GM12801 (cell line): ENCODE measurements around the gene AATF.

Source experiments
- TF ChIP-seq, protein P1 (sequence below): IDR thresholded peaks from one replicate; pipeline ENCODE4 v1.5.1; 2011; ENCODE audit warnings: control low read depth; ENCODE audit not compliant: insufficient read length; ENCODE audit errors: extremely low read depth

Gene AATF

DNA sequence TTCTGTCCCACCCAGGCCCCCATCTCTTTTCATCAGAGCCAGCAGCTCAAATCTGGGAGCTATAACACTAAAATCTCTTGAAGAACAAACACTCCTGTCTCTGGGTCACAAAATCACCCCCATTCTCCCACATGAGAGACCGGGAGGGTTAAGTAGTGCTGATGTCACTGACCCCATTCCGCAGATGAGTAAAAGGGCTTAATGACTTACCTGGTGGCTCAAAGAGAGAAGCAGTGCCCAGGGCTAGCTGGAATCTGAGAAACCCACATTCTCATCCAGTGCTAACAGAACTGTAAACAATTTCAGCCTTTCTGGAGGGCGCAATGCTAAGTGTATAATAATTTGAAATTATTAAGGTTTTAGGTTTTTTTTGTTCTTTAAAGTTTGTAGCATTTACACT lies 37.8 kb upstream of the AATF start:
- TF ChIP-seq, protein P1, sequence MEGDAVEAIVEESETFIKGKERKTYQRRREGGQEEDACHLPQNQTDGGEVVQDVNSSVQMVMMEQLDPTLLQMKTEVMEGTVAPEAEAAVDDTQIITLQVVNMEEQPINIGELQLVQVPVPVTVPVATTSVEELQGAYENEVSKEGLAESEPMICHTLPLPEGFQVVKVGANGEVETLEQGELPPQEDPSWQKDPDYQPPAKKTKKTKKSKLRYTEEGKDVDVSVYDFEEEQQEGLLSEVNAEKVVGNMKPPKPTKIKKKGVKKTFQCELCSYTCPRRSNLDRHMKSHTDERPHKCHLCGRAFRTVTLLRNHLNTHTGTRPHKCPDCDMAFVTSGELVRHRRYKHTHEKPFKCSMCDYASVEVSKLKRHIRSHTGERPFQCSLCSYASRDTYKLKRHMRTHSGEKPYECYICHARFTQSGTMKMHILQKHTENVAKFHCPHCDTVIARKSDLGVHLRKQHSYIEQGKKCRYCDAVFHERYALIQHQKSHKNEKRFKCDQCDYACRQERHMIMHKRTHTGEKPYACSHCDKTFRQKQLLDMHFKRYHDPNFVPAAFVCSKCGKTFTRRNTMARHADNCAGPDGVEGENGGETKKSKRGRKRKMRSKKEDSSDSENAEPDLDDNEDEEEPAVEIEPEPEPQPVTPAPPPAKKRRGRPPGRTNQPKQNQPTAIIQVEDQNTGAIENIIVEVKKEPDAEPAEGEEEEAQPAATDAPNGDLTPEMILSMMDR = no peak

DNA sequence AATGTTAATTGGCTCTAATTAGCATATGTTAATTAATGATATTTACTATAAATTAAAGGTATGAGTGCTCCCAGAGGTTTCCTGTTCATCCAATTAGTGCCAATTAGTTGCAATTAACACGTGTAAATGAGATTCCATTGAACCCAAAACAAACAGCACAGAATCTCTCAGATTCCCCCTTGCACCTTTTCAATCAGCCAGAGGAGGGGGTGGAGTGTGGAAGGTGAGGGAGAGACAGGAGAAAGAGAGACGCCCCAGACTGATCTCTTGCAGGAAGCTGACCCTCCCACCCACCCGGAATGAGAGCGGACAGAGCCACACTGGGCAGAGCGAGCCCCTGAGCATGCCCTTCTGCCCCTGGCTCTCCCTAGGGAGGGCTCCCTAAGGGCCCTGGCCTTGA lies 35.6 kb upstream of the AATF start:
- TF ChIP-seq, protein P1 = no peak

DNA sequence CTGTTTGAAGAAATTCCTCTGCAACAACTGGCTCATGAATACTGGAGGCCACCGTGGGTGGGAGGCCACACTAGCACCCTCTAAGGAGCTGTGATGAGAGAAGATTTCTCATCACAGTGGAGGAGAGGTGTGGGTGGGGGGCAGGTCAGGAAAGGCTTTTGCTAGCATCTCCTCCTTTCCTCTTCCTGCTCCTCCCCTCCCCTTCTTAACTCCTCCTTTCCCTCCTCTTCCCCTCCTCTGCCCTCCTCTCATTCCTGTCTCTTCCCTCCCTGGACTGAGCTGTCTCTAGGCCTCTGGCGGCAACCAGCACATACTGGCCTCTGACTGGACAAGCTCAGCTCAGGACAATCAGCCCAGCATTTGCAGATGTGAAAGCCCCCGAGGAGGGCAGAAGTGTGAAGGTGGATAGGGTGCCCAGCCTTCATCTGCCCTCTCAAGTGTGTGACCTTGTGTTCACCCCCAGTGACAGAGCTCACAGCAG lies 30.5 kb upstream of the AATF start:
- TF ChIP-seq, protein P1 = no peak

DNA sequence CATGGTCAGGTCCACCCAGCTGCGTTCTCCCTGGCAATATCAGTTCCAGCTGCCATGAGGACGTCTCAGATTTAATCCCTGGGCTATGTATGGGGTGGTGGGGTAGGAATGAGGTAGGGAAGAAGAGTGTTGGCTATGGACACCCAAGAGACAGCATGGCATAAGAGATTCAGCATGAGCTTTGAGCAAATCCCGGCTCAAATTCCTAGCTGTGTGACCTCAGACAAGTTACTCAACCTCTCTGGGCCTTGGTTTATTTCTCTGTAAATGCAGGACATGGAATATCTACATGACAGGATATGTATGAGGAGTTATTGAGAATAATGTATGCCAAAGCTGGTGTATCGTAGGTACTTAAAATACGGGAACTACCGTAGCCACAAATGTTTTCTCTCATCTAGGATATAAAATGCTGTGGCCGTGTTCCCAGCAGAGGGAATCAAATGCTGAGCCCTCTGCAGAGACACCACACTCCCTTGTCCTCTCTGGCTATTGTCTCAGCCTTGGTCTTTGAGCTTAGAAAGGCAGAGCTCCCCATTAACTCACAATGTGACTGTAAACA lies 29.3 kb upstream of the AATF start:
- TF ChIP-seq, protein P1 = no peak

DNA sequence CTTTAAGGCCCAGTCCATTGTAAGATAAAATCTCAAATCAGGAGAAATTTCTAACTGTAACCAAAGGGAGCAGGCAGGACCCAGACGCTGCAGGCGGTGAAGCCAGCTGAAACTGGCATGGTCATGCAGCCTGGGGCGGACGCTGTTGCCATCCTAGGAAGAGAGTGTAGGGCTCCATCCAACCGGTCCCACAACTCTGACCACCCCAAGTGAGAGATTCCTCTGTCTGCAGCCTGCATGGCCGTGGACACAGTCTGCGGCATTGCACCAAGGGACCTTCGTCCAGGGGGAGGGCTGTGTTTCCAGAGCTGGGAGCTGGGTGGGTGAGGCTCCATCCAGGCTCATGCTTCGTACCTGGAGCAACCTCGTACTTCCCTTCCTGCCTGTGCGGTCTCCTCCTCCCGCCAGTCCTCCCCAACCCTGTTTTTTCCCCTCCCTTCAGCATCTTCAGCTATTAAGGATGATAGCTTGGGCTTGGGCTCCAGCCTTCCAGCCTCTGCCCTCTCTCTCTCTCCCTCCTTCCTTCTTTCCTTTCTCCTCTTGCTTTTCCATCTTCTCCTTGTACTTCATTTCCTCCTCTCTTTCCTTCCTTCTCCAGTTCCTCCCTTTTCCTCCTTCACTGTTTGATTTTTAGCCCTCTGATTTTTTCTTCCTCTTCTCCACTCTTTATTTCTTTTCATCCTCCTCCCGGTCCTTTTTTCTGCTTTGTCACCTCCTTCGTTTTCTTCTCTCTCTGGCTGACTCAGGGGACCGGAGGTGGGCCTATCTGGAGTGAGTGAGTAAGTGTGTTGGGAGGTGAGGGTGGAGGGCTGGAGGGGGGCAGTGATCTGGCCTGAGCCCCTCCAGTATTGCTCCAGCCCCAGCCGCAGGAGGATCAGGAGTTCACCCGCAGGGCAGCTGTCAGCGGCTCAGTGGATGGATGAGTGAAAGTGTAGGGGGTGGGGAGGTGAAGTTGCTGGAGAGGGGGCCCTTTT lies 28.4 kb upstream of the AATF start:
- TF ChIP-seq, protein P1 = no peak

DNA sequence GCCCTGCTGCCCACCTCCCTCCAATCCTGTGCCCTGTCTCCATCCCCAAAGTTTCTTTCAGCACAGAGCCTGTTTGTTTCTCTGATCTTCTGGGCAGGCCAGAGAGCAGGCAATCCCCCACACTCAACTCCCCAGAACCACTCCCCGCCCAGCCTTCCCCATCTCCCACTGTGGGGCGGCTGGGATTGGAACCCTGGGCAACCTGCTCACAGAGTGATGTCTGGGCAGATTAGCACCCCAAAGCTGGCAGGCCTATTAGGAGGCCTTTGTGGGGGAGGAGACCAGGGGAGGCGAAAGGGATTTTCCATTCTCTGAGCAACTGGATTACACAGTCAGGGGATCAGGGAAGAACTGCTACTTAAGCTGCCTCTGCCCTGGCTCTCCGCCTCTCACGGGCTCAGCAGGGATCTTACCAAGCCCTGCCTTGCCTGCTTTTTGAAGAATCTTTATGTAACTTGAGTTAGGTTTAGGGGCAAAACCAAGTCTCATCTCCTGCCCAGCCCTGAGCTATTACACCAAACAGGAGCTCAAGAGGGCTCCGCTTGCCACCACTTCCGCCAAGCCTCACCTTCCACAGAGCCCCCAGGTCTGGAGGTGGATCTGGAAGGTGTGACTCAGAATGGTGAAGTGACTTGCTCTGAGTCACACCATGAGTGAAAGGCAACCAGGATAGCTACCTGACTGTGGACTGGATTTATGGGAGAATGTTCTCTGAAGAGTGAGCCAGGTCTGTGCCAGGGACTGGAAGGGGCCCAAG lies 27.5 kb upstream of the AATF start:
- TF ChIP-seq, protein P1 = no peak

DNA sequence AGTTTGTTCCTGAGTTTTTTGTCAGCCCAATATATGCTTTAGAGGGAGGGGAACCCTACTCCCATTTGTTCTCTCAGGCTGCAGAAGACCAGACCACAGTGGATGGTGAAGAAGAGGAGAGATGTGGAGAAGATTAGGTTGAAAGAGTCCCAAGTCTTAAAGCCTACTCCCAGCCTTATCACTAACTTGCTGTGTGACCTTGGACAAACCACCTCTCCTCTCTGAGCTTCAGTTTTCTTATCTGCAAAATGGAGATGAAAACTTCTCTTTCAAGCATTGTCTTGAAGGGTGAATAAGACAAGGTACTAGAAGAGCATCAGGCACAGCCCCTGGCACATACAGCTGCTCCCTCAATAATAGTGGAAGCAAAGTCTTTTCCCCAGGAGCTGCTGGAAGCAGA lies 26.6 kb upstream of the AATF start:
- TF ChIP-seq, protein P1 = no peak
